Measurements from ENCODE around the gene LEKR1.

LEKR1 gene

GRCh38 chr3:156974931-156975330 is 148.8 kb downstream of the LEKR1 start:
- ATAC-seq: no peak
- TF ChIP-seq CSRNP3 (CRISPR knock-in tag; IDR thresholded peaks at IDR 0.05): no peak
- no peak for TF ChIP-seq ZNF8 (CRISPR knock-in tag; IDR thresholded peaks at IDR 0.05)
- TF ChIP-seq TCF4 (CRISPR knock-in tag; IDR thresholded peaks at IDR 0.05; ENCODE audit: borderline replicate concordance): no peak
- TF ChIP-seq POU6F1 (CRISPR knock-in tag; IDR thresholded peaks at IDR 0.05; ENCODE audit: borderline replicate concordance, low read depth): no peak
- TF ChIP-seq ARNTL (CRISPR knock-in tag; IDR thresholded peaks at IDR 0.05; ENCODE audit: borderline replicate concordance, low read depth): no peak
- no peak for TF ChIP-seq SNAI2 (CRISPR knock-in tag; IDR thresholded peaks at IDR 0.05)

- no peak for ATAC-seq
- no peak for TF ChIP-seq TSHZ2 (CRISPR knock-in tag; IDR thresholded peaks at IDR 0.05)
- no peak for TF ChIP-seq ZC3H10 (CRISPR knock-in tag; IDR thresholded peaks at IDR 0.05)
- TF ChIP-seq GLIS3 (CRISPR knock-in tag; IDR thresholded peaks at IDR 0.05): no peak
- no peak for TF ChIP-seq TOX (CRISPR knock-in tag; IDR thresholded peaks at IDR 0.05; ENCODE audit: borderline replicate concordance)
- no peak for TF ChIP-seq ZNF70 (CRISPR knock-in tag; IDR thresholded peaks at IDR 0.05)
- no peak for TF ChIP-seq POU6F1 (CRISPR knock-in tag; IDR thresholded peaks at IDR 0.05; ENCODE audit: borderline replicate concordance, low read depth)
- TF ChIP-seq ZFP30 (CRISPR knock-in tag; IDR thresholded peaks at IDR 0.05): no peak
These were observed 149.6 kb downstream of the LEKR1 start for GRCh38 chr3:156975721-156976120.

- ATAC-seq: no peak
- TF ChIP-seq GLIS3 (CRISPR knock-in tag; IDR thresholded peaks at IDR 0.05) (no peak), ISL1 (CRISPR knock-in tag; IDR thresholded peaks at IDR 0.05) (no peak), ARNTL (CRISPR knock-in tag; IDR thresholded peaks at IDR 0.05; ENCODE audit: borderline replicate concordance, low read depth) (no peak), ZFP3 (CRISPR knock-in tag; IDR thresholded peaks at IDR 0.05) (no peak), RARB (CRISPR knock-in tag; IDR thresholded peaks at IDR 0.05) (no peak), PPARA (CRISPR knock-in tag; IDR thresholded peaks at IDR 0.05; ENCODE audit: borderline replicate concordance) (no peak), TOX (CRISPR knock-in tag; IDR thresholded peaks at IDR 0.05; ENCODE audit: borderline replicate concordance) (no peak)
These were observed 150.8 kb downstream of the LEKR1 start for GRCh38 chr3:156976933-156977332.

GRCh38 chr3:156978481-156978961 is 152.4 kb downstream of the LEKR1 start:
- no peak for ATAC-seq
- TF ChIP-seq ZNF565 (CRISPR knock-in tag; conservative IDR thresholded peaks at IDR 0.05; ENCODE audit: low read depth) (no peak), SNAI2 (CRISPR knock-in tag; IDR thresholded peaks at IDR 0.05) (no peak), ISL1 (CRISPR knock-in tag; IDR thresholded peaks at IDR 0.05) (no peak), ESRRG (CRISPR knock-in tag; IDR thresholded peaks at IDR 0.05) (no peak), PATZ1 (CRISPR knock-in tag; IDR thresholded peaks at IDR 0.05; ENCODE audit: borderline replicate concordance) (no peak), ZFP3 (CRISPR knock-in tag; IDR thresholded peaks at IDR 0.05) (no peak), ARNTL (CRISPR knock-in tag; IDR thresholded peaks at IDR 0.05; ENCODE audit: borderline replicate concordance, low read depth) (no peak), GLIS3 (CRISPR knock-in tag; IDR thresholded peaks at IDR 0.05) (no peak), CSDC2 (CRISPR knock-in tag; IDR thresholded peaks at IDR 0.05) (no peak), TOX (CRISPR knock-in tag; IDR thresholded peaks at IDR 0.05; ENCODE audit: borderline replicate concordance) (no peak), PPARA (CRISPR knock-in tag; IDR thresholded peaks at IDR 0.05; ENCODE audit: borderline replicate concordance) (no peak), CREB5 (CRISPR knock-in tag; IDR thresholded peaks at IDR 0.05; ENCODE audit: low read depth) (no peak)
